Iris pigment epithelial cell (primary cell): ENCODE results near the gene ZFYVE9.

ENCODE experiments used
- DNase-seq: peaks from one replicate; pipeline ENCODE4 v3.0.0-alpha.2; 2011; ENCODE audit warnings: low read depth

Gene ZFYVE9

GRCh38 chr1:52334906-52335528 lies 193.1 kb downstream of the ZFYVE9 start:
- DNase-seq: no peak

- DNase-seq: no peak
These were observed 195.6 kb downstream of the ZFYVE9 start for GRCh38 chr1:52337439-52337838.

DNA sequence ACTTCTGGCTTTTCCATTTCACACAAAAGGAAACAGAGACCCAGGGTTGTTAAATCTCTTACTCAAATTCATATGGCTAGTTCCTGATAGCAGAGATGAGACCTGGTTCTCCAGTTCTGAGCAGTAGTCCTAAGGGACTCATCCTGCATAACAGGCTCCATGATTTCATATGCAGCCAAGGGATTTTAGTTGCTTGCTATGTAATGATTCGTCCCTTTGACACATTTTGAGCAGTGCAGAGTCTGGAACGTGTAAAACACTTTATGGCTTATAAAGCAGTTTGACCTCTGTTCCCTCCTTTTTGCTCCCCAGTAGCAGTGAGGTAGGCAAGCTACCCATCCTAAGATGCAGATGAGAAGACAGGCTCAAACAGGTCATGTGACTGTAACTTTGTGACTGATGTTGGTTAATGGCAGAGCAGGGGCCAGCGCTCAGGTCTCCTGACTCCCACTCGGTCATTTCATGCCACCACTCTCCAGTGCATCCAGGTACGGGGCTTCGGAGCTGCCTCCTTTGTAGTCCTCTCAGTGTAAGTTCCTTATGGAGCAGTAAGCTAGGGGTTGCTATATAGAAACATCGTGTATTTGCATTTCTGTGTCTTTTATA lies 199.9 kb downstream of the ZFYVE9 start:
- DNase-seq: no peak

DNA sequence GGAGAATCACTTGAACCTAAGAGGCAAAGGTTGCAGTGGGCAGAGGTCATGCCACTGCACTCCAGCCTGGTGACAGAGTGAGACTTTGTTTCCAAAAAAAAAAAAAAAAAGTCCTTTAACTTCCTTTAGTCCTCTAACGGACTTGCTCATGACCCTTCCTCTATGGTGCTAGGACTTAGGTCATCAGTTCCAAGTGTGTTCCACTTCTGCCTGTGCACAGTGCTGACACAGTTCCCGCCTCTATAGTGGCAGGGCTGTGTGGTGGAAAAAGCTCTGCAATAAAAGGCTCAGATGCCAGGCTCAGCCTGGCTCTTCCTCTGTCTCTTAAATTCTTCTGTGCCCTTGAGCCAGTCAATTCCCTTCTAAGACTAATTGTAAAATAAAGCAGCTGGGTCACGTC lies 202.1 kb downstream of the ZFYVE9 start:
- no peak for DNase-seq

GRCh38 chr1:52345252-52345651 lies 203.4 kb downstream of the ZFYVE9 start:
- DNase-seq: no peak

- DNase-seq: no peak
These were observed 204.8 kb downstream of the ZFYVE9 start for GRCh38 chr1:52346653-52347052.

- peak; percentile 49 for DNase-seq
These were observed 206.9 kb downstream of the ZFYVE9 start for GRCh38 chr1:52348704-52349300.

DNA sequence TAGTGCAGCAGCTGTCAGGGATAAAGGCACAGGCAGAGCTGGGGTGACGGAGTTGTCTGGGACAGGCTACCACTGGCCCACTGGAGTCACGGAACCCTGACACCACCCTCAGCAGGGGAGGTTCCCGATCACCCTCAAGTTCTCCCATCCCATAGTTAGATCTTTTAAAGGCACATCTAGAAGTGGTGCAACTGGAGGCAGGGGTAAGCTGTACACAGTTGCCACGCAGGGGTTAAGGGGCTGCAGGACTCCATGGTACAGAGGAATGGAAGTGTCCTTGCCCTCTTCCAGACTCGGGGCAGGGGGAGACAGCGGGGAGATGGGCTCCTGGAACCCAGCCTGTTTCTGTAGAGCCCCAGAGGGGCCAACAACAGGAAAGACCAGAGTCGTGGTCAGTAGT lies 210.8 kb downstream of the ZFYVE9 start:
- DNase-seq: no peak

- no peak for DNase-seq
These were observed 213.5 kb downstream of the ZFYVE9 start for GRCh38 chr1:52355436-52355835.

- DNase-seq: no peak
These were observed 214.1 kb downstream of the ZFYVE9 start for GRCh38 chr1:52355847-52356505.

GRCh38 chr1:52356818-52357355 lies 215.0 kb downstream of the ZFYVE9 start:
- DNase-seq: no peak

DNA sequence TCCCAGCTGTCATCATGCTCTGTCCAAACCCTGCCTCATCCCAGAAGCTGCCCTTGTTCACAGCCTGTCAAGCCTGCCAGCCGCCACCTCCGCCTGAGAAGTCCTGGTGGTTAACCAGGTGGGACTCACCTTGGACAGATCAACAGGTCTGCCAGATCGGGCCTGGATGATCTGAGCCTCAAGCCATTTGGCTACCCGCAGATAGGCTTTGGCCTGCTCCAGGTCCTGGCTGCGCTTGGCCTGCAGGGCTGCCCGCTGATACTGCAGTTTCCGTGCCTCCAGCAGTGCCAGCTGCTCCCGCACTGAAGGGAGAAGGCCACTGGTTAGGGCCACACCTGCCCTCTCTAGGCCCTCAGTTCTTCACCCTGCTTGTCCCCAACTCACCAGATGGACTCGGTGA lies 215.5 kb downstream of the ZFYVE9 start:
- no peak for DNase-seq

DNA sequence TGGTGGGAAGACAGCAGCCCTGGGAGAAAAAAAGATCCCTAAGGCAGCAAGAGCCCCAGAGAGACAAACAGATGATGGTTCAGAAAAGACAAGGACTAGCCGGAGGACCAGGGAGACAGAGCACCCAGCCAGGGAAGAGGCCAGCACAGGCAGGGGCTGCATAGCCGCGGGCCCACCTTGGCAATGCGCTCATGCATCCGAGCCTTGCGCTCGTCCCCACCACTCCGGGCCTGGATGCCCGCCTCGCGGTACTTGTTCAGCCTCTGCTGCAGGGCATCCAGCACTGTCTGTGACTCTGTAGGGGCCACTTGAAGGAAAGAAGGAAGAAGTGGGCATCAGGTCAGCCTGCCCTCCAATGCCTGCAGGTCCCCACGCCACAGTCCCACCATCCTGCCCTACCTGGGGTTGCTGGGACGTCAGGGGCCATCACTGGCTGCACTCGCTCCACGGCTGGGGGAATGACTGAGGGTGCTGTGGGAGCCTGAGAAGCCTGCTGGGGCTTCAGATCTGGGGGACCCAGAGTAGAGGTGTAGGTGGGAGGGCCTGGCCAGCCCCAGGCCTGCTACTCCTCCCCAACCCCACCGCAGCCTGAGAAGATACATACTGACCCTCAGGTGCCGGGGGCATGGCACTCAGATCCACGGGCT lies 217.1 kb downstream of the ZFYVE9 start:
- DNase-seq: no peak

- no peak for DNase-seq
These were observed 218.0 kb downstream of the ZFYVE9 start for GRCh38 chr1:52359676-52360594.

DNA sequence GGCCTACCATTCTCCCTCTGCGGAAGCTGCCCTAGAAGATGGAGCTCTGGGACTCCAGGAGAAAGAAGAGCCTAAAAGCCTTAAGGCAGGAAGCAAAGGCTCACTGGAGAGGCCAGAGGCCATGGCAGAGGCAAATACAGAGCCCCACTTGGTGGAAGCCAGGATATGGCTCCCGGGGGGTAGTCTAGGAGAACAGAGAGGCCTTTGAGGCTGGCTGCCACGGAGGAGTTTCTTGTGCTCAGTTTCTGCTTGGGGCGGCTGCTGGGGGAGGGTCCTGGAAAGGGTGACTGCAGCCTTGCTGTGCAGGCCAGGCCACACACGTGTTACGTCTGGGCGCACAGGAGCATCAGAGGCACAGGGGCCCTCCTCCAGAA lies 218.7 kb downstream of the ZFYVE9 start:
- DNase-seq: no peak

DNA sequence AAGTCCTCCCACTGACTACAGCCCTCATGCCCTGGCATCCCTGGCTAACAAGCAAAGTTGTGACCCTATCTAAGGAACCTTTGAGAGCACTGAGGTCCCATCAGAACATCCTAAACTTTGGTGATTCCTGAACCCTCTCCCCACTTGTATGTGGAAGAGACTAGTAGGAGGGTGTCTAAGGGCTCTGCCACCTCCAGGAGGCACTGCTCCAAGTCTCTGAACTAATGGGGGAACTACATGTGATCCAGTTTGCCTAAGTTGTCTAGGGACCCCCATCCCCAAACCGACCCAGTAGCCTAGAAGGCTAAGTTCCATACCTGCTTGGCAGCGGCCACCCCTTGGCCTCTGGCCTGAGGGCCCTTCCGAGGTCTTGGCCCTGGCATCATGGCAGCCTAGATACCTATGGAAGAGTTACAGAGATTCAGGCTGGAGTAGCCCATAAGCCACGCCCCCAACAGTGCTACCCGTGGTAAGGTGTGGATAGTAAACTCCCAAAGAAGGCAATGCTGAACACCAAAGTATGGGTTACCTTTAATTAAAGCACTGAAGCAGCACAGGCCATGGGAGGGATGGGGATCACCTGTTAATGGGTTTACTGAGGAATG lies 222.4 kb downstream of the ZFYVE9 start:
- DNase-seq: no peak

- peak; percentile 66 for DNase-seq
These were observed 223.3 kb downstream of the ZFYVE9 start for GRCh38 chr1:52365071-52365745.

DNA sequence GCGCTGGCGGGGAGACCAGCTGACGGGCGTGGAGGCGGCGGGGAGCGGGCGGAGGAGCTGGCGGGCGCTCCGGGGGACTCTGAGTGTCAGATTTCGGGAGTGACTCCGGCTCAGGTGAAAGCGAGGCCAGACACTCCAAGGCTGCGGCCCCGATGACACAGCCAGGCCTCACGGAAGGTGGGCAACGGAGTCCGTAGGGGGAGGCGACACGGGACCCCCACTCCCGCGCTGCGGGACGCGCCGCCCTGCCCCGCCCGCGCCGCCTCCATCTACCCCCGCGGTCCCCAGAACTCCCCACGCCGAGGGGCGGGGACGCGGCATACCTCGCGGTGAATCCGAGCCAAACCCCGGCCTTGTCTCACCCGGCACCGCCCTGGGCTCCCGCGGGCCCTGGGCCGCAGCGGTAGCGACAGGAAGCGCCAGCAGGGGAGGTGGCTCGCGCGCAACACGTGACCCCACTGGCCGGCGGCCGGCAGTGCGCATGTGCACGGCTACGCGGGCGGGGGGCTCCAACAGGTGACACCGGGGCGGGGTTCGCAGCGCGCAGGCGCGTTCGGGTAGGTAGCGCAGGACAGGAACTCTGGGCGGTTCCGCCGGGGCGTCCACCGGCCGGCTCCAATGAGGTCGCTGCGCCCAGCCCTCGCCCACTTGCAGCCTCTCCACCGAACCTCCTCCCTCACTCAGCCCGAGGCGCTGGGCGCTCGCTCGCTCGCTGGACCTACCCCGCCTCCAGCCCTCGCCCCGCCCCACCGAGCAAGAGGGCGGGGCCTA lies 224.0 kb downstream of the ZFYVE9 start, which contains the start of gene CC2D1B:
CC2D1B (minus strand) TSS at position 460 of the 771 bp plus-strand sequence. CDS start 1,585 bp downstream, outside the sequence.
- peak; percentile 98 for DNase-seq

DNA sequence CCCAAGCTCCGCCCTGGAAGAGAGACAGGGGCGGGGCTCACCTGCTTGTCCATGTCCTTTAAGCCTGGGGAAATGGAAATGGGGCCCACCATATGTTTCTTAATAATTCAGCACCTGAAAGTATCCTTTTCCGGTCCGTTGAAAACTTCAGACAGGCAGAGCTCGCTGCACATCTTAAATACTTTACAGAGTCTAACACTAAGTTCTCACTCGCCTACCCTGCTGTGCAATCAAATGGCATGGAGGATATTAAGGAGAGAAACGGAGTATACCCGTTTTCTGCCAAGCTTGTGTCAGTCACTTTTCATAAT lies 224.6 kb downstream of the ZFYVE9 start:
- DNase-seq: no peak

DNA sequence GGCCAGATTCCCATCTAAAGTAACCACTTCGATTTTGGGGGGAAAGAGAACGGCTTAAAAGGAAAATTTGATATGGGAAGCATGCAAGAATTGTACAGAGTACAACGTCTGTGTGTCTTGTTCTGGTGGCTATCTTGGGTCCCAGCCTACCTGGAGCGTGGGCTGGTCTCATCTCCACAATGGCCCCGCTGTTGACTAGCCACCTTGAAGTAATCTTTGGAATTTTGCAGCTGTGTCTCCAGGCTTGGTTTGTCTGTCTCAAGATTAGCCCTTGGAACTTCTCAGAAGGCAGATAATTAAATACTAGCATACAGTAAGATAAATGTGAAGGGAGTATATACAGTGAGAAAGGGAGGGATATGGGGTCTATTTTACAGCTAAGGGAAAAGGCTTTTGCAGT lies 225.4 kb downstream of the ZFYVE9 start:
- DNase-seq: no peak
